ENCODE data around the gene TRMU. TPM values are rescaled to one million over a fixed set of nuclear protein-coding genes. Genes with fewer than 3 reads are reported as not detected.
"Not testable (repeated sequence)": the region's sequence is repeated elsewhere in the genome, so short reads cannot be mapped to it uniquely, and the experiment has no call there.

TRMU gene
- total and polyA plus RNA-seq, 2 experiments from 2014 or later, result 38.0 to 40.9 TPM

GRCh38 chr22:46308283-46308988 is 27.1 kb upstream of the TRMU start:
- 97% methylated on average over 23 of the region's 23 CpGs for WGBS (ENCODE audit: low lambda C conversion rate, missing lambda C conversion rate)
- no peaks in the 10 kb centered on the region for H3K27me3 ChIP-seq
- no peak overlapping the region for H3K27ac ChIP-seq
- H3K9me3 ChIP-seq (ENCODE audit: low read depth), result no peaks in the 10 kb centered on the region
- no peaks in the 10 kb centered on the region for H3K36me3 ChIP-seq (replicated peaks; ENCODE audit: insufficient read depth, low read depth)
- no peaks in the 10 kb centered on the region for H4K20me1 ChIP-seq (ENCODE audit: insufficient read depth, poor library complexity, severe bottlenecking)
- H2AFZ ChIP-seq, result no peak overlapping the region
- no peaks in the 10 kb centered on the region for H3K9me2 ChIP-seq (replicated peaks; ENCODE audit: insufficient read depth)
- peaks cover 41% of the 10 kb centered on the region for H3K79me2 ChIP-seq
- no peak overlapping the region for H3K4me2 ChIP-seq
- H3K4me1 ChIP-seq (ENCODE audit: insufficient read depth), result no peaks in the 10 kb centered on the region
- no peak overlapping the region for H3K4me3 ChIP-seq
- DNase-seq (ENCODE audit: low spot score), result no peak
- TF ChIP-seq CTCF (IDR thresholded peaks at IDR 0.05; ENCODE audit: poor library complexity) (no peak), EZH2phosphoT487 (IDR thresholded peaks at IDR 0.05; ENCODE audit: low read depth, severe bottlenecking, unreplicated experiment) (no peak), EZH2 (IDR thresholded peaks at IDR 0.05; ENCODE audit: borderline replicate concordance) (no peak)

DNA sequence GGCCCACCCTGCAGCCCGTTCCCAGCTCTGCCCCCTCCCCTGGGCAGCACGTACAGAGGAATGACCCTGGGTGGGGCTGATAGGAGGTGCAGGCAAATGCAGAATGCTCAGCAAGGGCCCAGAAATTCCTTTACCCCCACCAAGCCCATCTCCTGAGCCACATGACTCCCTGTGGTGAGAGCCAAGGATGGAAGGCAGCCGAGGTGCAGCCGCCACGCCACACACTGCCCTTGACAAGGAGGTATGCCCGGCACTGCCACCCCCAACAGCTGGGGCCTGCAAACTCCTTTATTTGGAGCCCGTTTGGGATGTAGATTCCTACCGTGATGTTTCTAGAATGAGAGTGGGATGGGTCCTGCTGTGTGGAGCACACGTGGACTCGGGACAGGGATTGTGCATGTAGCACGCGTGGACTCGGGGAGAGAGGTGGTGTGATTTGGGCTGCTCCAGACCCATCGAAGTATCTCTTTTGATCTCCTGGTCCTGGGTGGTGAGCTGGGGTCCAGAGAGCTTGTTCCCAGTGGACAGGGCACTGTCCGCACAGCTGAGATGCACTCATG is 25.9 kb upstream of the TRMU start:
- Histone ChIP-seq H3K9me3 (ENCODE audit: low read depth) (no peaks in the 10 kb centered on the region), H3K27ac (no peak overlapping the region), H3K79me2 (peaks cover 31% of the 10 kb centered on the region), H3K4me3 (no peak overlapping the region), H3K4me1 (ENCODE audit: insufficient read depth) (no peaks in the 10 kb centered on the region), H2AFZ (no peak overlapping the region), H3K9me2 (replicated peaks; ENCODE audit: insufficient read depth) (no peaks in the 10 kb centered on the region), H4K20me1 (ENCODE audit: insufficient read depth, poor library complexity, severe bottlenecking) (no peaks in the 10 kb centered on the region), H3K4me2 (no peak overlapping the region), H3K27me3 (no peaks in the 10 kb centered on the region), H3K36me3 (replicated peaks; ENCODE audit: insufficient read depth, low read depth) (no peaks in the 10 kb centered on the region)
- DNase-seq (ENCODE audit: low spot score), result no peak
- TF ChIP-seq EZH2 (IDR thresholded peaks at IDR 0.05; ENCODE audit: borderline replicate concordance) (no peak), CTCF (IDR thresholded peaks at IDR 0.05; ENCODE audit: poor library complexity) (no peak), EZH2phosphoT487 (IDR thresholded peaks at IDR 0.05; ENCODE audit: low read depth, severe bottlenecking, unreplicated experiment) (no peak)
- 97% methylated on average over 15 of the region's 15 CpGs for WGBS (ENCODE audit: low lambda C conversion rate, missing lambda C conversion rate)

GRCh38 chr22:46312056-46312455 is 23.5 kb upstream of the TRMU start:
- H3K4me1 ChIP-seq (ENCODE audit: insufficient read depth), result no peaks in the 10 kb centered on the region
- DNase-seq (ENCODE audit: low spot score), result no peak
- H2AFZ ChIP-seq, result no peak overlapping the region
- H3K9me3 ChIP-seq (ENCODE audit: low read depth), result no peaks in the 10 kb centered on the region
- no peaks in the 10 kb centered on the region for H4K20me1 ChIP-seq (ENCODE audit: insufficient read depth, poor library complexity, severe bottlenecking)
- TF ChIP-seq EZH2 (IDR thresholded peaks at IDR 0.05; ENCODE audit: borderline replicate concordance) (no peak), EZH2phosphoT487 (IDR thresholded peaks at IDR 0.05; ENCODE audit: low read depth, severe bottlenecking, unreplicated experiment) (no peak), CTCF (IDR thresholded peaks at IDR 0.05; ENCODE audit: poor library complexity) (no peak)
- no peaks in the 10 kb centered on the region for H3K9me2 ChIP-seq (replicated peaks; ENCODE audit: insufficient read depth)
- H3K27ac ChIP-seq, result no peak overlapping the region
- no peaks in the 10 kb centered on the region for H3K36me3 ChIP-seq (replicated peaks; ENCODE audit: insufficient read depth, low read depth)
- WGBS (ENCODE audit: low lambda C conversion rate, missing lambda C conversion rate), result 100% methylated on average over 8 of the region's 8 CpGs
- no peak overlapping the region for H3K4me2 ChIP-seq
- H3K79me2 ChIP-seq, result peaks cover 8% of the 10 kb centered on the region
- H3K27me3 ChIP-seq, result no peaks in the 10 kb centered on the region
- no peak overlapping the region for H3K4me3 ChIP-seq

DNA sequence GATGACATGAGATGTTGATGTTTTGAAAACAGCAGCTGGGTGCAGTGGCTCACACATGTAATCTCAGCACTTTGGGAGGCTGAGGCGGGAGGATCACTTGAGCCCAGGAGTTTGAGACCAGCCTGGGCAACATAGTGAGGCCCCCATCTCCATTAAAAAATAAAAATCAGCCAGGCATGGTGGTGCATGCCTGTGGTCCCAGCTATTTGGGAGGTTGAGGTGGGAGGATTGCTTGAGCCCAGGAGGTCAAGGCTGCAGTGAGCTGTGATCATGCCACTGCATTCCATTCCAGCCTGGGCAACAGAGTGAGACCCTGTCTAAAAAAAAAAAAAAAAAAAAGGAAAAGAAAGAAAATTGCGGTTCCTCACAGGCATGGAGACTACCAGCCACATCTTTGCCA is 22.7 kb upstream of the TRMU start:
- H3K27ac ChIP-seq; H2AFZ ChIP-seq; H3K4me2 ChIP-seq; H3K36me3 ChIP-seq (replicated peaks; ENCODE audit: insufficient read depth, low read depth); H3K4me3 ChIP-seq; H3K27me3 ChIP-seq; H3K4me1 ChIP-seq (ENCODE audit: insufficient read depth); H3K9me2 ChIP-seq (replicated peaks; ENCODE audit: insufficient read depth); H3K79me2 ChIP-seq; H4K20me1 ChIP-seq (ENCODE audit: insufficient read depth, poor library complexity, severe bottlenecking); H3K9me3 ChIP-seq (ENCODE audit: low read depth); DNase-seq (ENCODE audit: low spot score): not testable (repeated sequence)
- WGBS (ENCODE audit: low lambda C conversion rate, missing lambda C conversion rate), result 100% methylated on average over 2 of the region's 2 CpGs

All from hepatocyte (in vitro differentiated cells).